PFSK-1 (cell line): ENCODE data around the gene DPT.

ENCODE experiments used
- FOXP2 ChIP-seq: optimal IDR thresholded peaks from 2 replicates; pipeline ENCODE3; 2011; ENCODE audit warnings: borderline replicate concordance, control low read depth, inconsistent platforms; ENCODE audit not compliant: insufficient read depth; ENCODE audit errors: extremely low read length, extremely low read depth
- SIN3A ChIP-seq: IDR thresholded peaks from 2 replicates; pipeline ENCODE4 v1.6.1; 2012; ENCODE audit warnings: mild to moderate bottlenecking, low read length, moderate library complexity, borderline replicate concordance; ENCODE audit not compliant: insufficient read depth
- TAF1 ChIP-seq: IDR thresholded peaks from 2 replicates; pipeline ENCODE4 v1.6.1; 2012; ENCODE audit warnings: low read length, control low read depth, borderline replicate concordance; ENCODE audit not compliant: insufficient read depth

- TF ChIP-seq SIN3A (no peak), TAF1 (no peak), FOXP2 (no peak)
Observed at GRCh38 chr1:168686666-168687065, 42.3 kb downstream of the DPT start.
